ENCODE data around the gene TPX2.

TPX2 gene

GRCh38 chr20:31738729-31739549, at the start of gene TPX2:
Gene TPX2 (plus strand): TSS chr20:31739290. CDS start chr20:31757477, 18,187 bp downstream.
- DNase-seq (ENCODE audit: extremely low spot score, insufficient read length, low read depth) = peak; percentile 96
- peak; percentile 92 for FAIRE-seq

GRCh38 chr20:31690124-31690666, 48.9 kb upstream of the TPX2 start:
- no peak for DNase-seq (ENCODE audit: extremely low spot score, insufficient read length, low read depth)
- FAIRE-seq = no peak

- no peak for DNase-seq (ENCODE audit: extremely low spot score, insufficient read length, low read depth)
- peak; percentile 36 for FAIRE-seq
Measured at GRCh38 chr20:31691646-31692275, 47.3 kb upstream of the TPX2 start.

- FAIRE-seq = no peak
Measured at GRCh38 chr20:31693402-31693801, 45.7 kb upstream of the TPX2 start.

GRCh38 chr20:31693987-31694661, 45.0 kb upstream of the TPX2 start:
- no peak for FAIRE-seq

More at GRCh38 chr20:31693402-31693801, 45.7 kb upstream of the TPX2 start:
- no peak for DNase-seq (ENCODE audit: extremely low spot score, insufficient read length, low read depth)

GRCh38 chr20:31694842-31695593, 44.1 kb upstream of the TPX2 start:
- FAIRE-seq (no peak), DNase-seq (ENCODE audit: extremely low spot score, insufficient read length, low read depth) (no peak)

More at GRCh38 chr20:31693987-31694661, 45.0 kb upstream of the TPX2 start:
- no peak for DNase-seq (ENCODE audit: extremely low spot score, insufficient read length, low read depth)

GRCh38 chr20:31695849-31696804, 43.0 kb upstream of the TPX2 start:
- FAIRE-seq = no peak

GRCh38 chr20:31698243-31698802, 40.8 kb upstream of the TPX2 start:
- DNase-seq (ENCODE audit: extremely low spot score, insufficient read length, low read depth) (no peak), FAIRE-seq (no peak)

More at GRCh38 chr20:31695849-31696804, 43.0 kb upstream of the TPX2 start:
- no peak for DNase-seq (ENCODE audit: extremely low spot score, insufficient read length, low read depth)

GRCh38 chr20:31698803-31699718, 40.0 kb upstream of the TPX2 start:
- peak; percentile 81 for FAIRE-seq
- DNase-seq (ENCODE audit: extremely low spot score, insufficient read length, low read depth) = no peak

GRCh38 chr20:31699801-31700728, 39.0 kb upstream of the TPX2 start:
- no peak for FAIRE-seq
- DNase-seq (ENCODE audit: extremely low spot score, insufficient read length, low read depth) = no peak

GRCh38 chr20:31700747-31701146, 38.3 kb upstream of the TPX2 start:
- DNase-seq (ENCODE audit: extremely low spot score, insufficient read length, low read depth) (no peak), FAIRE-seq (no peak)

GRCh38 chr20:31701591-31701990, 37.5 kb upstream of the TPX2 start:
- FAIRE-seq (no peak), DNase-seq (ENCODE audit: extremely low spot score, insufficient read length, low read depth) (no peak)

- DNase-seq (ENCODE audit: extremely low spot score, insufficient read length, low read depth) (no peak), FAIRE-seq (no peak)
Measured at GRCh38 chr20:31704225-31705119, 34.6 kb upstream of the TPX2 start.

- DNase-seq (ENCODE audit: extremely low spot score, insufficient read length, low read depth) = no peak
- FAIRE-seq = no peak
Measured at GRCh38 chr20:31705191-31705590, 33.9 kb upstream of the TPX2 start.
